Stimulated activated CD4-positive, alpha-beta T cell treated with anti-CD3 and anti-CD28 coated beads, TNF-alpha, amount 100 ng/mL, for 1 hour (primary cell): ENCODE results near the gene MBNL1.

Experiments used
- DNase-seq, 3 donors: peaks; one replicate each; pipeline ENCODE4 v3.0.0-alpha.2; 2020; ENCODE audit warnings: low read depth in 3 of 3, low spot score in 1 of 3

MBNL1 gene

DNA sequence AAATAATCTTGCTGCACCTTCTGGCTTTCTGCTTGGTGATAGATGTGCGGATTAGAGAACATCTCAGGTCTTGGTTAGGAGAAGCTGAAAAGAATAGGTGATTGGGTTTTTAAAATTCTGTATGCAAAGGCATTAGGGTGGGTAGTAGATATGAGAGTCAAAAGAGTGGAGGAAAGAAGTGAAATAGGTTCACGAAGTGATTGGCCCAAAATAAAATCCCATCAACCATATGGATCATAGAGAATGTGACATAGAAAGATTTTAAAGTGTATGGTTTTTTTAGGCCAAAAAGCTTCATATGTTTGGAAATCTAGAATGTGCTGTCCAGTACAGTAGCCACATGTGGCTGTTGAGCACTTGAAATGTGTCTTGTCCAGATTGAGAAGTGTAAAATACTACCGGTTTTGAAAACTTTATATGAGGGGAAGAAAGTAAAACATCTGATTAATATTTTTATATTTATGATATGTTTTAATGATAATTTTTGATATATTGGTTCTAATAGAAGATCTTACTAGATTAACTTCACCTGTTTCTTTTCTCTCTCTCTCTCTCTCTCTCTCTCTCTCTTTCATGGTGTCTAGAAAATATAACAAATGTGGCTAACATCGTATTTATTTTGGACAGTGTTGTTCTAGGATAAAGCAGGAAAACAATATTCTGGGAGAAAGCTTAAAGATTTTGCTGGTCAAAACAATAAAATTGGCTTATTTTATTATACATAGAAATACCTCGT lies 2.9 kb downstream of the MBNL1 start:
- DNase-seq = no peak

- no peak for DNase-seq
These were observed 4.1 kb downstream of the MBNL1 start for GRCh38 chr3:152272771-152273242.

- no peak for DNase-seq
These were observed 8.0 kb downstream of the MBNL1 start for GRCh38 chr3:152276681-152277080.

DNA sequence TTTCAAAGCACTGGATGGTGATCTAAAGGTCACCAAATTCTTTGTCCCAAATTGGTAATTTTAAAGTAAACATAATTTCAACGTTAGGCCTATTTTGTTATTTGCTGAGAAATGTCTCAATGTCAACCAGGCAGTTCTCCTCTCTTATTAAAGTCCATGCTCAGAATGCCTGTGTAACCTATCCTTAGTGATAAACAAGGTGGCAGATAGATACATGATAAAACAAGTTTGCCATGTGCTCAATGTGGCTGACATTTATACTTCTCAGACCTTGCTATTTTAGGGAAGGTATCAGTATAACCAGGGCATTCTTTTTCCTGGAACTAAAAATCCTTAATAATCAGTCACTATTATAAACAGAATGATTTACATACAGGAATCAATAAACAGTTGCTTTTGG lies 8.5 kb downstream of the MBNL1 start:
- DNase-seq = no peak

GRCh38 chr3:152278756-152279427 lies 10.2 kb downstream of the MBNL1 start:
- DNase-seq = no peak

DNA sequence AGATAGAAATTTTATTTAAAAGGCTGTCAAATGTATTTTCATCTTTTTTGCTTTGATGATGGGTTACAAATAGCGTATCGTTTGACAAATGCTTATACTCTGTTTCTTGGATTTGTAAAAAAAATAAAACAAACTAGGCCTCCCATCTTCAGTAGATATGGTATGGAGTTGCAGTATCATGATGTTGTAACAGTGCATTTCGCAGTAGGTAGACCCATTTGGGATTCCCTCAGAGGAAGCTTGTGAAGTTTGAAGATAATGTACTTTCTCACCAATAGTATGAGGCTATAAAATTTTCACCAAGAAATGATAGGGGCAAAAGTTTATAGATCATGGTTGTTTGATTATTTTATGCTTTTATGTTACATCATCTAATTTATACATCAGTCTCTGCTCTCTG lies 10.8 kb downstream of the MBNL1 start:
- DNase-seq = no peak

DNA sequence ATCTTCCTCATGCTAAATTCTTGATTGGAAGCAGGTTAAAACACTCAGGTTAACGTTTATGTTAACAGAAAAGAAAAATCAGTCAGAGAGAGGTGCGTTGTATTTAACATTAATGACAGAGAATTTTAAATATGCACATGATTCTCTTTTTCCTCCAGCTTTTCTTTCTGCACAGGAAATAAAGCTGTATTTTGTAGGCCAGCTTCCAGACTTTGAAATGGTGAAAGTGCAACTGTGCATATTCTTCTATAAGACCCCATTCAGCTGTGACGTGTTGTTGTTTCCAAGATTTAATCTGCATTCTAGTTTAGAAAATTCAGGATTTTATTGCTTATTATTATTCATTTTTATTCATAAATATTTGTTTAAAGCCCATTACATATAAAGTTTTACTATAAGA lies 11.8 kb downstream of the MBNL1 start:
- DNase-seq = no peak

- DNase-seq = no peak
These were observed 12.5 kb downstream of the MBNL1 start for GRCh38 chr3:152281133-152281713.

DNA sequence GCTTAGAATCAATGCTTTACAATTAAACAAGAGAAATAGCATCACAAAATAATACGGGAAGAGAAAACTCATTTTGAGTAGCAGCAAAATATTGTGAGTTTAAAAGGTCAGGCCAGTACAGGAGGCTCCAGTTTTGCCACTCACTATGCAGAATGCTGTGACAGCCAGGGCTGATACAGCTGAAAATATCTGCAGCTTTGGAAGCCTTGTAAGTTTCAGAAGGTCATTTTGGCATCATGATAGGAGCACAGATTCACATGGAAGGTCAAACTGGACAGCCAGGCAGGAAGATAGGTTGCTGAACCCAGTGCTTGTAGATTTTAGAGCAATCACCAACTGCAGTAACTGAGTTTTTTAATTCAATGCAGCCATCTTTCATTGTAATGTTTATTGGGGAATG lies 14.1 kb downstream of the MBNL1 start:
- no peak for DNase-seq

- DNase-seq = no peak
These were observed 15.0 kb downstream of the MBNL1 start for GRCh38 chr3:152283492-152284381.

DNA sequence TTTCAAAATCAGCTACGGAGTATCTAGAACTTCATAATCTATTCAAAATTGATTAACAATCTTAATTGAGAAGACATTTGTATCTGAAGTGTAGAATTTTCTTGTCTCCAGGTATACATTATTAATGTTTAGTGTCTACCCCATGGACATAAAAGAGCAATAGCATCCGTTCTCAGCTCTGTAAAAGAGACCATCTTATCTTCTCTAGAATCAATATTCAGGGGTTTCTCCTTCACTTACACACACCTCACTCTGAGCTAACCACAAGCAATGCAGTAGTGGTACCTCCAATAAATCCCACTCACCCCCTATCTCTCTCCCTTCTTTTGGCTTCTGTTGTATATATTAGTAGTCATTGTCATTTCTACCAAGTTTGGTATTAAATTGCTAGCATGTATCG lies 16.2 kb downstream of the MBNL1 start:
- DNase-seq = no peak

DNA sequence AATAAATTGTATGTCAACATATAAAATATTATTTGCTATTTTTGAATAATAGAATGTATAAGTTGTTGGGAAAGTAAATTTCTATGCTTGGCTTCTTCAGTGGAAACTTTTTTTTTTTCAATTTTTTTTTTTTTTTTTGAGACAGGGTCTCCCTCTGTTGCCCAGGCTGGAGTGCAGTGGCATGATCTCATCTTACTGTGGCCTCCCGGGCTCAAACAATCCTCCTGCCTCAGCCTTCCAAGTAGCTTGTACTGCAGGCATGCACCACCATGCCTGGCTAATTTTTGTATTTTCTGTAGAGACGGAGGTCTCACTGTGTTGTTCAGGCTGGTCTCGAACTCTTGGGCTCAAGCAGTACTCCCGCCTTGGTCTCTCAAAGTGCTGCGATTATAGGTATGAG lies 16.8 kb downstream of the MBNL1 start:
- DNase-seq = no peak

DNA sequence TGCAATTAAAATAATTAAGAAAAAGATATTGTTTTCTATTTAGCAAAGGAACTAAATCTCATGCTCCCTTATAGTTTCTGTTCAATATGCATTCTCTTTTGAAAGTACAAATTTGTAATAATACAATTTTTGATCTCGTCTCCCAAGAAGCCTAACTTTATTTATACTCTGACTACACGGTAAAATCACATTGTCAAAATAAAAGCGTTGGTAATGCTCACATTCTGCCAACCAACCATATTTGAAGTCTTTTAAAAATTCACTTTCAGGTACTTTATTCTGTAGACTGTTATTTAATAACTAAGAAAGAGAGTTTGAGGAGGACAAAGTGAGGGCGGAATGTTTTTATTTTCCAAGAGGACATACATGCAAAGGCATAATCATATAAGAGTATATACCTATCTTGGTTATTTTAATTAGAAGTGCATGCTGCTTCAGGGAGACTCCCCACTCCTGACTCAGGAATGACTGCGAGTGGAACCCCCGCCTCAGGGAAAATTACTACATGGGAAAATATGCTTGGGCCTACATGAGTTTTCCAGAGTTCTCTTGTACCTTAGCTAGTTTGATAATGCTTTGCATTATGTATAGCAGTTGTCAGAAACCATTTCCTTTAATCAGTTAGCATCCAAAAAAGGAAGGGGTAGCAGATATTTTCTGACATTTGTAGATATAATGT lies 19.3 kb downstream of the MBNL1 start:
- no peak for DNase-seq

DNA sequence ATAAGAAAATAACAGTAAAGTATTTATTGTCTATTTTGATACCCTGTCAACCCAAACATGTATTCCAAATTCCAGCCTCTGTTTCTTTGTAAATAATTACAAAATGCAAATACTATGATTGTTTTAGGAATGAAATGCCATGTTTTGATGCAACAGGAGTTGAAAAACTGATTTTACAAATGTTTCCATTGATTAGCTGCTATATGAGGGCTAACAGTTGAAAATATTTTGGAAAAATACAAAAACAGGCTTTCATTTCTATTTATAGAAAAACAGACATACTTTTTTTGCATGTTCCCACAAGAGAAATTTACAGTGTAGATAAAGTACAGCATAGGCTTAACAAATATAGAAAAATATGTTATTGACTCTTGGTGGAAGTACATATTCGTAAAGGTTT lies 20.0 kb downstream of the MBNL1 start:
- no peak for DNase-seq

DNA sequence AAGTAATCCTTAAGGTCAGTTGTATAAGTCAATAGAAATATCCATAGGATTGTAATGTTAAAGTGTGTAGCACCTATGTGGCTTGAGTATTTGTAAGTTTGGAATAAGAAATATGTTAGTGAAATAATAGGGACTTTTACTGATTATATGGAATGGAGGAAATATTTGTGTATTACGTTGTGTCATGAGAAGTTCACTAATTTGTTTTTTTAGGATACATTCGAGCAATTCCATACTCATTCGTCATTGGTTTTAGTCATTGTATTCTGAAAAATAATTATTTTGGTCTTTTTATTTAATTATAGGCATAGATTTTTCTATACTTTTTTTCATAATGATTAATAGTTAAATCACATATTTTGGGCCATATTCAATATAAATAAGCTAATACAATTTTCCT lies 21.0 kb downstream of the MBNL1 start:
- no peak for DNase-seq

DNA sequence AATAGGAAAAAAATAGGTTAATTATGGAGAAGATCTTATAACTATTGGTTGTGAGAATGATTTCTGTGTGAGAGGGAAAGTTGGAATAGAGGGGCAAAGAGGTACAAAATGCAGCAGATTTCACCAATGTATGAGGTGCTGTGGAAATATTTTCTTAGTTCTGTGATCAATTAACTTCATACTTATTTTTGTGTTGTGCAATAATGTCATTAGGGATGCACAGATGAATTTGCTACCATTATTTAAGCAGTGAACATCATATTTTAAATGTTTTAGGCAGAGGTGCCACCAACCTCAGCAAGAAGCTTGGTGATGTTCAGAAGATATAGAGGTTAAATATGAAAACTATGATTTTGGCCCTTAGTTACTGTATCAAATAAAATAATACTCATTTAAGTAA lies 21.6 kb downstream of the MBNL1 start:
- no peak for DNase-seq

GRCh38 chr3:152291238-152291637 lies 22.5 kb downstream of the MBNL1 start:
- no peak for DNase-seq

DNA sequence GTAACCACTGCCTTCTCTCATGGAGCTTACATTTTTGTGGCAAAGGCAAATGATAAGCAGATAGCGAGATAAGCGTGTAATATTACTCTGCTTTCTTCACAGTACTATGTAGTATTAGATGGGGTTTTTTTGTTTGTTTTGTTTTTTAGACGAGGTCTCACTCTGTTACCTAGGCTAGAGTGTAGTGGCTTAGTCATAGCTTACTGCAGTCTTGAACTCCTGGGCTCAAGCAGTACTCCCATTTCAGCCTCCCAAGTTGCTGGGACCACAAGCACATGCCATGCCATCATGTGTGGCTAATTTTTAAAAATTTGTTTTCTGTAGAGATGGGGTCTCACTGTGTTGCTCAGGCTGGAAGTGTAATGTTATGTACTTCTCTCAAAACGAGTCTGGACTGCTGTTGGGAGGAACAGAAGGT lies 22.9 kb downstream of the MBNL1 start:
- no peak for DNase-seq

DNA sequence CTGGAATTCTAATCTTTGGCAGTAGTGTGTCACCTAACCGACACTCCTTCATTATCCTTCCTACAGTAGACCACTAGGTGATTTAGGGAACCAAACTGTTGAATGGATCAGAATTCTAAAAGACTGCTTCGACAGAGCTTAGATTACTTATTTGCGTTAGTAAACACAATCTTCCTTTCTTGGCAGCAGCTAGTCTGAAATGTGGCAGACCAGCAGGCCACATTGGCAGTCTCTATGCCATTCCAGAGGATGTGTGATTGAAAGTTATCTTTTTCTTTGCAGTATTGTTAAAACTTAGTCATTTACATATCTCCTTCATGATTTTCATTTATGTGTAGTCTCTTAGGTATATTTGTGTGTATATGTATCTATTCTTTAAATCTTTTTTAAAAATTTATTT lies 23.6 kb downstream of the MBNL1 start:
- DNase-seq = no peak

- no peak for DNase-seq
These were observed 24.7 kb downstream of the MBNL1 start for GRCh38 chr3:152293347-152294006.
